ENCODE measurements around the gene SLC4A4. TPM values are rescaled to one million over a fixed set of nuclear protein-coding genes. Genes with fewer than 3 reads are reported as not detected.

SLC4A4 gene
- total RNA-seq, 2 donors from 2014 or later: 48.3 to 89.2 TPM

DNA sequence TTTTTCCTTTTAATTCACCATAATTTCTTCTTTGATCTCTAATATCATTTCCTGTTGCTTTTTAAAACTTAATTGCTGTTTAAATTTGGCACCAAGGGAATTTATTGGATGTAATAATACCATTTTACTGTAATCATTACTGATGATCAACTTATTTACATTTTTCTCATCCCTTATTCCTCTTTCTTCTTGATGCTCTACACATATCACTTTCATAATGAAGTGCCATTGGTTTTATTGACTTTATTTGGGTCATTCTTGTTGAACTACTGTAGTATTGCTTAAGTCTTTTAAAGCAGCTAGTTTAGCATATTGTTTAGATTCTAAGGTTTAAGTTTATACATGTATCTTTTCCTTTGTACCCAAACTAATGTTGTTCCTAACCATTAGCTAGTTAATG lies 130.7 kb downstream of the SLC4A4 start:
- DNase-seq (ENCODE audit: low spot score): no peak
- Histone ChIP-seq H3K9me3 (no peaks in the 10 kb centered on the region), H3K27ac (peak overlapping the region in 1 of 2 donors; percentile 83), H3K27me3 (replicated peaks; ENCODE audit: insufficient read depth) (no peaks in the 10 kb centered on the region), H3K36me3 (no peaks in the 10 kb centered on the region), H3K4me1 (replicated peaks) (peaks cover 9% of the 10 kb centered on the region), H3K4me3 (no peak overlapping the region)
- intact Hi-C loops (cut with DNase I): no loop called here
- no peak for TF ChIP-seq POLR2A (IDR thresholded peaks at IDR 0.05)
- TF ChIP-seq, protein P1, sequence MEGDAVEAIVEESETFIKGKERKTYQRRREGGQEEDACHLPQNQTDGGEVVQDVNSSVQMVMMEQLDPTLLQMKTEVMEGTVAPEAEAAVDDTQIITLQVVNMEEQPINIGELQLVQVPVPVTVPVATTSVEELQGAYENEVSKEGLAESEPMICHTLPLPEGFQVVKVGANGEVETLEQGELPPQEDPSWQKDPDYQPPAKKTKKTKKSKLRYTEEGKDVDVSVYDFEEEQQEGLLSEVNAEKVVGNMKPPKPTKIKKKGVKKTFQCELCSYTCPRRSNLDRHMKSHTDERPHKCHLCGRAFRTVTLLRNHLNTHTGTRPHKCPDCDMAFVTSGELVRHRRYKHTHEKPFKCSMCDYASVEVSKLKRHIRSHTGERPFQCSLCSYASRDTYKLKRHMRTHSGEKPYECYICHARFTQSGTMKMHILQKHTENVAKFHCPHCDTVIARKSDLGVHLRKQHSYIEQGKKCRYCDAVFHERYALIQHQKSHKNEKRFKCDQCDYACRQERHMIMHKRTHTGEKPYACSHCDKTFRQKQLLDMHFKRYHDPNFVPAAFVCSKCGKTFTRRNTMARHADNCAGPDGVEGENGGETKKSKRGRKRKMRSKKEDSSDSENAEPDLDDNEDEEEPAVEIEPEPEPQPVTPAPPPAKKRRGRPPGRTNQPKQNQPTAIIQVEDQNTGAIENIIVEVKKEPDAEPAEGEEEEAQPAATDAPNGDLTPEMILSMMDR (IDR thresholded peaks at IDR 0.05): no peak
- TF ChIP-seq POLR2AphosphoS5 (IDR thresholded peaks at IDR 0.05): no peak

DNA sequence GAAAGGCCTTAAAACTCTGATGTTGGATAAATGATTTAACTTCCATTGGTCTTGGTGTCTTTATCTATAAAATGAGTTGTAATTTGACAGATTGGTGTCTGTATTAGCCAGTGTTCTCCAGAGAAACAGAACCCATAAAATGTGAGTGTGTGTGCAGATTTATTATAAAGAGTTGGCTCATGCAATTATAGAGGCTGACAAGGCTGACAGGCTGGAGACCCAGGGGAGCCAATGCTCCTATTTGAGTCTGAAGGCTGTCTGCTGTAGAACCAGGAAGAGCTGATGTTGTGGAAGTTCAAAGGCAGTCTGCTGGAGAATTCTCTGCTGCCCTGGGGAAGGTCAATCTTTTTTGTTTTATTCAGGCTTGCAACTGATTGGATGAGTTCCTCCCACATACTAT lies 131.7 kb downstream of the SLC4A4 start:
- Histone ChIP-seq H3K36me3 (no peaks in the 10 kb centered on the region), H3K9me3 (no peaks in the 10 kb centered on the region), H3K27ac (no peak overlapping the region), H3K4me1 (replicated peaks) (peaks cover 9% of the 10 kb centered on the region), H3K4me3 (no peak overlapping the region), H3K27me3 (replicated peaks; ENCODE audit: insufficient read depth) (no peaks in the 10 kb centered on the region)
- TF ChIP-seq, protein P1 (IDR thresholded peaks at IDR 0.05): no peak
- TF ChIP-seq POLR2AphosphoS5 (IDR thresholded peaks at IDR 0.05): no peak
- TF ChIP-seq POLR2A (IDR thresholded peaks at IDR 0.05): no peak
- intact Hi-C loops (cut with DNase I): no loop called here
- no peak for DNase-seq (ENCODE audit: low spot score)

DNA sequence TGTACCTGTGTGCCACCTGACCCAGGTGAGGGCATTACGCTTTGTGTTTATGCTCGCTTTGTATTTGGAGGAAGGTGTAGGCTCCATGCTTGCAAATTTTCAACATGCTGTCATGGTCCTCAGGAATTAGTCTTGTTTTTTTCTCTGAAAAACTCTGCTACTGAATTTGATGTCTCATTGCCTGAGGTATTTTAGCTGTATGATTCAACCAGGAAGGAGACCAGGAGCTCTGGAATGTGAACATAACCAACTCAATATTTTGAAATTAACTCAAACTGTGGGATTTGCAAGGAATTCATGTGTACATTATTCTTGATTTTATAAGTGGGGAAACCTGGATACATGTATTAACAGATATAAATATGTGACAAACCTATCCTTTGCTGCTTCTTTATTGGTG lies 134.1 kb downstream of the SLC4A4 start:
- TF ChIP-seq, protein P1 (IDR thresholded peaks at IDR 0.05): no peak
- TF ChIP-seq POLR2AphosphoS5 (IDR thresholded peaks at IDR 0.05) (no peak), POLR2A (IDR thresholded peaks at IDR 0.05) (no peak)
- no peaks in the 10 kb centered on the region for H3K4me1 ChIP-seq (replicated peaks)

DNA sequence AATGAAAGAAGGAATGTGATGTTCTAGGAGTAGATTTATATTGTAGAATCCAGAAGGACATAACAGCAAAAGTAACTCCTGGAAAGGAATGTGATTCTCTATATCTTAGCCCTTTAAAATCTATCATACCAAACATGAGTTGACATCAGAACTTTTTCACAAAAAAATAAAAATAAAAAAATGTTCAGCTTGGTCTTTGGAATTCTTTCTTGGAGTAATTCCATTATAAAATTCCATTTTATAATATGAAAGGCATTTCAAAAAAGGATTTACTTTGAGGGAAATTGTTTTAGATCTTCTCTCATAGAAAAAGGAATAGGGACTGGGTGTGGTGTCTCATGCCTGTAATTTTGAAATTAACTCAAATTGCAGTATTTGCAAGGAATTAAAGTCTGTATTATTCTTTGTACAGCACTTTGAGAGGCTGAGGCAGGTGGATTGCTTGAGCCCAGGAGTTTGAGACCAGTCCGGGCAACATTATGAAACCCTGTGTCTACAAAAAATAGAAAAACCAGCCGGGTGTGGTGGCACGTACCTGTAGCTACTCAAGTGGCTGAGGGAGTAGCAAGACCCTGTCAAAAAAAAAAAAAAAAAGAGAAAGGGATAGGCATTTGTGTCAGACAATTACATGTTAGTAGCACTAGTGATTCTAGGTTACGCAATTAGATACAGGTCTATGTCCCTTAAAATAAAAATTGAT lies 134.9 kb downstream of the SLC4A4 start:
- DNase-seq (ENCODE audit: low spot score): no peak
- no peaks in the 10 kb centered on the region for H3K9me3 ChIP-seq
- intact Hi-C loops (cut with DNase I): no loop called here
- H3K36me3 ChIP-seq: no peaks in the 10 kb centered on the region
- no peaks in the 10 kb centered on the region for H3K27me3 ChIP-seq (replicated peaks; ENCODE audit: insufficient read depth)
- H3K4me1 ChIP-seq (replicated peaks): no peaks in the 10 kb centered on the region
- no peak for TF ChIP-seq POLR2A (IDR thresholded peaks at IDR 0.05)
- no peak for TF ChIP-seq POLR2AphosphoS5 (IDR thresholded peaks at IDR 0.05)
- TF ChIP-seq, protein P1 (IDR thresholded peaks at IDR 0.05): no peak
- no peak overlapping the region for H3K4me3 ChIP-seq
- WGBS: 66% methylated on average over 4 of the region's 4 CpGs
- H3K27ac ChIP-seq: no peak overlapping the region

More for the DNA sequence above, 134.1 kb downstream of the SLC4A4 start:
- Histone ChIP-seq H3K27me3 (replicated peaks; ENCODE audit: insufficient read depth) (no peaks in the 10 kb centered on the region), H3K36me3 (no peaks in the 10 kb centered on the region), H3K27ac (no peak overlapping the region), H3K4me3 (no peak overlapping the region), H3K9me3 (no peaks in the 10 kb centered on the region)
- WGBS: 99% methylated on average over 2 of the region's 2 CpGs
- intact Hi-C loops (cut with DNase I): no loop called here
- no peak for DNase-seq (ENCODE audit: low spot score)

DNA sequence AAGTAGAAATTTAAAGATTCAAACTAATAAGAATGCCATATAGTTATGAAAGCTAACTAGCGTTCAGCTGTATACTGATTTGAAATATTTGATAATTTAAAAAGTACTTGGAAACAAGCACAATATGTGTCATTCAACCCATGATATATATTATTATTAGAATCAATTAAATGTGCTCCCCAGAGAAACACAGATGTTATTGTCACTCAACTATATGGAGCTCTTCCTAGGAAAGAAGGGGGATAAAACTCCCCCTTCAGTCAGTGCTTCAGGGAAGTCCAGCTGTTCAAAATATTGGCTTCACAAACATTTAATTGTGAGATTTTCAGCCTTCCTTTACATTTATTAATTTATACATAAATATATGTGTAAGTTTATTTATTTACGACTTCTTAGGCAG lies 135.9 kb downstream of the SLC4A4 start:
- Histone ChIP-seq H3K4me3 (no peak overlapping the region), H3K9me3 (no peaks in the 10 kb centered on the region), H3K4me1 (replicated peaks) (no peaks in the 10 kb centered on the region), H3K27ac (no peak overlapping the region), H3K36me3 (no peaks in the 10 kb centered on the region), H3K27me3 (replicated peaks; ENCODE audit: insufficient read depth) (no peaks in the 10 kb centered on the region)
- TF ChIP-seq POLR2AphosphoS5 (IDR thresholded peaks at IDR 0.05): no peak
- TF ChIP-seq, protein P1 (IDR thresholded peaks at IDR 0.05): no peak
- no peak for TF ChIP-seq POLR2A (IDR thresholded peaks at IDR 0.05)
- DNase-seq (ENCODE audit: low spot score): no peak
- WGBS: 95% methylated on average over 2 of the region's 2 CpGs
- intact Hi-C loops (cut with DNase I): no loop called here
